ENCODE data around the gene DNAJB6. TPM values are rescaled to one million over a fixed set of nuclear protein-coding genes. Genes with fewer than 3 reads are reported as not detected.

DNAJB6 gene
- total RNA-seq, 2 experiments from 2014 or later: 67.8 to 80.6 TPM

DNA sequence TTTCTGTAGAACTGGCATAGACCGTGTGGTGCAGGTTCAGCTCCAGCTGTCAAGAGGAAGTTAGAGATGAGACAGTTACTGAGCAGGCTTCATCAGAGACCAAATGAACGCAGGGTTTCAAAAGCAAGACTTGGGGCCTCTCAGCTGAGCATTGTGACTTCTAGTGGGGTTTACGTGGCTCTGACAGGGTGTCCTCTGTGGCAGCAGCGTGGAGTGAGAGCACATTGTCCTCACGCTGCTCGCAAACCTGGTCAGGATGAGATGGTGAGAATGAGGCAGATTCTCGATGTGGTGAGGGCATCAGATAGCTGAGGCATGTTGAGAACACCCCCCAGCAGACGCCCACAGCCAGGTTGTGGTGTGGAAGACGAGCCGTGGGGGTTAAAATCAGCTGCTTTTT is 126.0 kb downstream of the DNAJB6 start:
- ChIA-PET CTCF (interaction anchor here (1.7 kb wide), 1 partner anchor 12 kb away, joined by 6 read pairs; no protein-coding TSS in a partner anchor), POLR2A (no interaction called here)
- Mint-ChIP-seq H3K9me3 (no peaks in the 10 kb centered on the region), H3K27ac (no peak overlapping the region), H3K4me1 (ENCODE audit: low read depth) (peaks cover 8% of the 10 kb centered on the region), H3K4me3 (no peak overlapping the region), H3K36me3 (ENCODE audit: low read depth) (no peaks in the 10 kb centered on the region), H3K27me3 (no peaks in the 10 kb centered on the region)
- peak; percentile 24 for ATAC-seq
- TF ChIP-seq CTCF (IDR thresholded peaks at IDR 0.05): no peak
- DNase-seq: no peak
- intact Hi-C loops (cut with micrococcal nuclease): no loop called here

GRCh38 chr7:157463245-157463644 is 126.4 kb downstream of the DNAJB6 start:
- no peak for TF ChIP-seq CTCF (IDR thresholded peaks at IDR 0.05)
- intact Hi-C loops (cut with micrococcal nuclease): no loop called here
- Mint-ChIP-seq H3K27ac (no peak overlapping the region), H3K27me3 (no peaks in the 10 kb centered on the region), H3K9me3 (no peaks in the 10 kb centered on the region), H3K4me1 (ENCODE audit: low read depth) (peaks cover 8% of the 10 kb centered on the region), H3K4me3 (no peak overlapping the region), H3K36me3 (ENCODE audit: low read depth) (no peaks in the 10 kb centered on the region)
- CTCF ChIA-PET: interaction anchor here (1.7 kb wide), 1 partner anchor 11 kb away, joined by 6 read pairs; no protein-coding TSS in a partner anchor
- POLR2A ChIA-PET: no interaction called here
- ATAC-seq (no peak), DNase-seq (no peak)

- Mint-ChIP-seq H3K27me3 (no peaks in the 10 kb centered on the region), H3K4me1 (ENCODE audit: low read depth) (peaks cover 8% of the 10 kb centered on the region), H3K36me3 (ENCODE audit: low read depth) (no peaks in the 10 kb centered on the region), H3K9me3 (no peaks in the 10 kb centered on the region), H3K4me3 (no peak overlapping the region), H3K27ac (no peak overlapping the region)
- CTCF ChIA-PET: no interaction called here
- no peak for TF ChIP-seq CTCF (IDR thresholded peaks at IDR 0.05)
- ATAC-seq: no peak
- POLR2A ChIA-PET: no interaction called here
- intact Hi-C loops (cut with micrococcal nuclease): no loop called here
- no peak for DNase-seq
Measured at GRCh38 chr7:157464111-157464970, 127.5 kb downstream of the DNAJB6 start.

DNA sequence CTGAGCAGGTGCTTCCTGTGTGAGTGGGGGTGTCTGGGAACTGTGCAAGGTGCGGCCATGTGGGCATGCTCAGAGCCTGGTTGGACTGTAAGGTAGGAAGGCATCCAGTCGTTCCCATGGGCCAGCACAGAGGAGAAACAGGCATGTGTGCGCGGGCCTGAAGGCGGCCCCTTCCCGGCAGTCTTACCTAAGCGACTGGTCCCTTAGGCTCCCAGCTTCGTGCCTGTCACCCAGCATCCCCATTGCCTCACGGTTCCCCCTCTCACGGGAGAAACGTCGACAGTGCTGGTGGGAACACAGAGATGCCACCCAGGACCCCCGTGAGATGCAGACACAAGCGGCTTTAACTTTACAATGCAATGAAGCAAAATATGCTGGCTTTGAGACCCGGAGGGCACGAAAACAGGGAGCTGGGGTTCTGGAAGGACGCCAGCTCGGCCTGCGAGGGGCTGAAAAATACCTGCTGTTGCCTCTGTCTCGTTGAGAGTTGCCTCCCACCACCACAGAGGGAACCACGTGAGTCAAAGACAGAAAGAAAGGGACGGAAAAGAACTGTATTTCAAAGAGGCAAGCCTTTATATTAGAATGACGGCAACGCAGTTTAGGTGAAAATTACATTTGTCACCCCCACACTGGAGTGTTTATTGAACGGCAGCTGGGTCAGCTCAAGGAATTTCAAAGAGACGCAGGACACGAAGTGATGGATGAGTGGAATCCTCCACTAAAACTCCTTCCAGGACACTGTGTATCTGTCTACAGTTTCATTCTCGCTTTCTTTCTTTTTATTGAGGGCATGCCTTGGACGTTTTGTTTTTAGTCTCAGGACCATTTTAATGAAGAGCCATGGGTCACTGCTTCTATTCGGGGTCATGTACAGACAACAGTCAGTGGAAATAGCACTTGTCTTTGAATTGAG is 128.4 kb downstream of the DNAJB6 start:
- Mint-ChIP-seq H3K27ac (no peak overlapping the region), H3K4me3 (no peak overlapping the region), H3K27me3 (no peaks in the 10 kb centered on the region), H3K9me3 (no peaks in the 10 kb centered on the region), H3K36me3 (ENCODE audit: low read depth) (no peaks in the 10 kb centered on the region), H3K4me1 (ENCODE audit: low read depth) (peaks cover 8% of the 10 kb centered on the region)
- no peak for TF ChIP-seq CTCF (IDR thresholded peaks at IDR 0.05)
- ATAC-seq: no peak
- intact Hi-C loops (cut with micrococcal nuclease): no loop called here
- no peak for DNase-seq
- ChIA-PET POLR2A (no interaction called here), CTCF (no interaction called here)
